Mucosa of descending colon (tissue), 3 donors: ENCODE measurements around the gene RBM20. TPM values are rescaled to one million over a fixed set of nuclear protein-coding genes. Genes with fewer than 3 reads are reported as not detected.
A peak's percentile ranks its signal among the peaks of the same experiment; 100 is the strongest.

Experiments
- ATAC-seq: fragments of 200-7000 bp; cut with Tn5 transposase; one replicate; pipeline ENCODE4 v1.9.1; 2020; ENCODE audit warnings: mild to moderate bottlenecking, moderate library complexity
- DNase-seq, 3 donors: peaks; one replicate each; pipeline ENCODE4 v3.0.0-alpha.2; 2020
- H3K36me3 ChIP-seq: fragments of 200-600 bp; one replicate; pipeline ENCODE4 v1.8.0; 2021; ENCODE audit warnings: low read depth, mild to moderate bottlenecking
- H3K4me1 ChIP-seq: fragments of 200-600 bp; one replicate; pipeline ENCODE4 v1.8.0; 2021; ENCODE audit warnings: low read depth, mild to moderate bottlenecking
- H3K4me3 ChIP-seq: fragments of 200-600 bp; one replicate; pipeline ENCODE4 v1.8.0; 2021; ENCODE audit warnings: mild to moderate bottlenecking
- H3K9me3 ChIP-seq: fragments of 200-600 bp; one replicate; pipeline ENCODE4 v1.8.0; 2021; ENCODE audit warnings: mild to moderate bottlenecking
- intact Hi-C, 2 donors: fragments of 100-400 bp; cut with DNase I in 1 of 2; cut with micrococcal nuclease in 1 of 2; formaldehyde crosslinking; loops; one replicate each; pipeline versions ENCODE4 v1.11.0 to v1.11.1; 2022; cut with DNase I, micrococcal nuclease
- total RNA-seq, 3 donors: library from RNA; stranded (reverse); fragmentation: NEBNext Ultra II Directional in 2 of 3; extraction: Animal tissue kit (Norgen Biotek cat#: 25700) in 2 of 3; gene quantifications; one replicate each; pipeline versions ENCODE4 v1.2.1 to v1.2.4, GENCODE V29; 2021 to 2023
- TF ChIP-seq, protein P1 (sequence below): fragments of 200-600 bp; IDR thresholded peaks from one replicate; pipeline ENCODE4 v1.8.0; 2022; ENCODE audit warnings: antibody characterized with exemption, mild to moderate bottlenecking
- donor health status: DM: no; HTN: no; CAD: no; lungs with moderate emphysema.
- donor health status: DM: no; HTN: no; CAD: no.
- donor health status: DM: no; HTN: yes; CAD: no.

Gene RBM20
- total RNA-seq, 3 donors from 2014 or later, result 0.46 to 9.7 (median 2.0) TPM

- Histone ChIP-seq H3K36me3 (no peaks in the 10 kb centered on the region), H3K4me1 (no peaks in the 10 kb centered on the region), H3K4me3 (no peak overlapping the region), H3K9me3 (no peaks in the 10 kb centered on the region)
- DNase-seq, result peak; percentile 66 to 80 (median 74)
- TF ChIP-seq, protein P1, sequence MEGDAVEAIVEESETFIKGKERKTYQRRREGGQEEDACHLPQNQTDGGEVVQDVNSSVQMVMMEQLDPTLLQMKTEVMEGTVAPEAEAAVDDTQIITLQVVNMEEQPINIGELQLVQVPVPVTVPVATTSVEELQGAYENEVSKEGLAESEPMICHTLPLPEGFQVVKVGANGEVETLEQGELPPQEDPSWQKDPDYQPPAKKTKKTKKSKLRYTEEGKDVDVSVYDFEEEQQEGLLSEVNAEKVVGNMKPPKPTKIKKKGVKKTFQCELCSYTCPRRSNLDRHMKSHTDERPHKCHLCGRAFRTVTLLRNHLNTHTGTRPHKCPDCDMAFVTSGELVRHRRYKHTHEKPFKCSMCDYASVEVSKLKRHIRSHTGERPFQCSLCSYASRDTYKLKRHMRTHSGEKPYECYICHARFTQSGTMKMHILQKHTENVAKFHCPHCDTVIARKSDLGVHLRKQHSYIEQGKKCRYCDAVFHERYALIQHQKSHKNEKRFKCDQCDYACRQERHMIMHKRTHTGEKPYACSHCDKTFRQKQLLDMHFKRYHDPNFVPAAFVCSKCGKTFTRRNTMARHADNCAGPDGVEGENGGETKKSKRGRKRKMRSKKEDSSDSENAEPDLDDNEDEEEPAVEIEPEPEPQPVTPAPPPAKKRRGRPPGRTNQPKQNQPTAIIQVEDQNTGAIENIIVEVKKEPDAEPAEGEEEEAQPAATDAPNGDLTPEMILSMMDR, result peak; percentile 45
- intact Hi-C loops, result no loop called here
- ATAC-seq, result peak; percentile 96
These were observed 27.8 kb downstream of the RBM20 start for GRCh38 chr10:110671788-110672579.

GRCh38 chr10:110672580-110672919, 28.4 kb downstream of the RBM20 start:
- H3K4me3 ChIP-seq, result no peak overlapping the region
- DNase-seq (no peak), ATAC-seq (peak; percentile 41)
- no peaks in the 10 kb centered on the region for H3K9me3 ChIP-seq
- no peaks in the 10 kb centered on the region for H3K36me3 ChIP-seq
- H3K4me1 ChIP-seq, result no peaks in the 10 kb centered on the region
- TF ChIP-seq, protein P1, result no peak
- intact Hi-C loops, result no loop called here

DNA sequence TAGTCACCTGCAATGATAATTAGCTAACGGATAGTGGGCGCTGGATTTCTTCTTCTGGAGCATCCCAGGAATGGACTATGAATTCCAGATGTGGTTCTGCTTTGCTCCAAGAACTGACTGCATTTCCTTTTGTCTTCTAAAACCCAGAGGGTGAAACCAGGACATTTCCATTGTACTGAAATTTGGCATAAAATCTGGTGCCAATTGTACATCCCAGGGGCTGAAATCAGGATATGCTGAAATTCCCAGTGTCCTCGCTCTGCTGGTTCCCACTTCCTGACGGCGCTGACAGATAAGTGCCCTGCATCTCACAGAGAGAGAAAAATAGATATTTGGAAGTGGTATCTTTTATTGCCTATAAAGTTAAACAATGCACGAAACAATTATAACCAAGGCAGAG, 31.9 kb downstream of the RBM20 start:
- no peak for ATAC-seq
- H3K36me3 ChIP-seq, result no peaks in the 10 kb centered on the region
- H3K9me3 ChIP-seq, result no peaks in the 10 kb centered on the region
- no peaks in the 10 kb centered on the region for H3K4me1 ChIP-seq
- TF ChIP-seq, protein P1, result no peak
- H3K4me3 ChIP-seq, result no peak overlapping the region
- intact Hi-C loops, result no loop called here
- DNase-seq, result no peak

GRCh38 chr10:110679486-110680272, 35.5 kb downstream of the RBM20 start:
- Histone ChIP-seq H3K9me3 (no peaks in the 10 kb centered on the region), H3K4me1 (no peaks in the 10 kb centered on the region), H3K36me3 (no peaks in the 10 kb centered on the region), H3K4me3 (no peak overlapping the region)
- no peak for ATAC-seq
- intact Hi-C loops, result no loop called here
- DNase-seq, result no peak
- TF ChIP-seq, protein P1, result no peak

GRCh38 chr10:110680273-110681020, 36.3 kb downstream of the RBM20 start:
- TF ChIP-seq, protein P1, result no peak
- intact Hi-C loops, result no loop called here
- Histone ChIP-seq H3K36me3 (no peaks in the 10 kb centered on the region), H3K4me3 (no peak overlapping the region), H3K9me3 (no peaks in the 10 kb centered on the region), H3K4me1 (no peaks in the 10 kb centered on the region)
- ATAC-seq (no peak), DNase-seq (no peak)
